ENCODE measurements around the gene IL9R.

GRCh38 chrX:155997436-155997835, at the start of gene IL9R:
- TF ChIP-seq CTCF (conservative IDR thresholded peaks at IDR 0.05; ENCODE audit: low read depth, low read length) (no peak), EZH2 (IDR thresholded peaks at IDR 0.05; ENCODE audit: borderline replicate concordance, low read depth, low read length, poor library complexity, severe bottlenecking) (no peak)
